ENCODE data around the gene DMKN.

The DMKN gene

GRCh38 chr19:35522745-35523327 lies 9.4 kb upstream of the DMKN start:
- no peak for DNase-seq

GRCh38 chr19:35521124-35521743 lies 7.8 kb upstream of the DMKN start:
- DNase-seq, result no peak

- no peak for DNase-seq
Measured at GRCh38 chr19:35519291-35519690, 5.8 kb upstream of the DMKN start.

- no peak for DNase-seq
Measured at GRCh38 chr19:35518313-35518712, 4.9 kb upstream of the DMKN start.

- no peak for DNase-seq
Measured at GRCh38 chr19:35517342-35517741, 3.9 kb upstream of the DMKN start.

GRCh38 chr19:35516310-35516709 lies 2.9 kb upstream of the DMKN start:
- no peak for DNase-seq

GRCh38 chr19:35514282-35514809 lies 897 bp upstream of the DMKN start:
- no peak for DNase-seq

- no peak for DNase-seq
Measured at GRCh38 chr19:35512831-35513627, 420 bp downstream of the DMKN start.

- no peak for DNase-seq
Measured at GRCh38 chr19:35511337-35511736, 2.1 kb downstream of the DMKN start.

- no peak for DNase-seq
Measured at GRCh38 chr19:35510626-35510964, 2.9 kb downstream of the DMKN start.

- peak; percentile 83 to 86 for DNase-seq
Measured at GRCh38 chr19:35509861-35510625, 3.4 kb downstream of the DMKN start.

- DNase-seq, result peak; percentile 26 to 43
Measured at GRCh38 chr19:35509018-35509652, 4.3 kb downstream of the DMKN start.

- no peak for DNase-seq
Measured at GRCh38 chr19:35508129-35508528, 5.3 kb downstream of the DMKN start.

- no peak for DNase-seq
Measured at GRCh38 chr19:35507561-35507960, 5.9 kb downstream of the DMKN start.

GRCh38 chr19:35506011-35506410 lies 7.4 kb downstream of the DMKN start:
- DNase-seq, result no peak

GRCh38 chr19:35502751-35503150 lies 10.7 kb downstream of the DMKN start:
- DNase-seq, result no peak

- no peak for DNase-seq
Measured at GRCh38 chr19:35501684-35502083, 11.8 kb downstream of the DMKN start.

- no peak for DNase-seq
Measured at GRCh38 chr19:35500611-35501010, 12.8 kb downstream of the DMKN start.

- no peak for DNase-seq
Measured at GRCh38 chr19:35498984-35499527, 14.4 kb downstream of the DMKN start.

- no peak for DNase-seq
Measured at GRCh38 chr19:35498220-35498619, 15.2 kb downstream of the DMKN start.

- DNase-seq, result no peak
Measured at GRCh38 chr19:35497406-35497805, 16.0 kb downstream of the DMKN start.

Measured in activated CD4-positive, alpha-beta T cell treated with anti-CD3 and anti-CD28 coated beads, Interleukin-2, amount 50 U/mL, for 48 hours (primary cell).